Measurements from ENCODE around the gene SBNO1. TPM values are rescaled to one million over a fixed set of nuclear protein-coding genes. Genes with fewer than 3 reads are reported as not detected.
"Not testable (repeated sequence)": the region's sequence is repeated elsewhere in the genome, so short reads cannot be mapped to it uniquely, and the experiment has no call there.

Gene SBNO1
- total RNA-seq, 1 donor from 2014 or later = 11.5 TPM

DNA sequence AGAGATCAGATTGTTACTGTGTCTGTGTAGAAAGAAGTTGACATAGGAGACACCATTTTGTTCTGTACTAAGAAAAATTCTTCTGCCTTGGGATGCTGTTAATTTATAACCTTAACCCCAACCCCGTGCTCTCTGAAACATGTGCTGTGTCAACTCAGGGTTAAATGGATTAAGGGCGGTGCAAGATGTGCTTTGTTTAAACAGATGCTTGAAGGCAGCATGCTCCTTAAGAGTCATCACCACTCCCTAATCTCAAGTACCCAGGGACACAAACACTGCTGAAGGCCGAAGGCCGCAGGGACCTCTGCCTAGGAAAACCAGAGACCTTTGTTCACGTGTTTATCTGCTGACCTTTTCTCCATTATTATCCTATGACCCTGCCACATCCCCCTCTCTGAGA, 7.8 kb upstream of the SBNO1 start:
- not testable (repeated sequence) for H3K27ac ChIP-seq (ENCODE audit: low read depth, low read length); H3K36me3 ChIP-seq (ENCODE audit: control insufficient read depth in 3 of 3, insufficient read depth in 3 of 3, low read length in 3 of 3); H3K9ac ChIP-seq (ENCODE audit: low read depth in 1 of 3, low read length in 3 of 3); H3K4me1 ChIP-seq (ENCODE audit: control insufficient read depth in 3 of 3, insufficient read depth in 3 of 3, low read length in 3 of 3); H3K9me3 ChIP-seq (ENCODE audit: control insufficient read depth in 3 of 3, low read length in 3 of 3); H3K4me3 ChIP-seq (ENCODE audit: low read length in 3 of 3); H3K27me3 ChIP-seq (ENCODE audit: control insufficient read depth in 3 of 3, insufficient read depth in 3 of 3, low read length in 3 of 3)

DNA sequence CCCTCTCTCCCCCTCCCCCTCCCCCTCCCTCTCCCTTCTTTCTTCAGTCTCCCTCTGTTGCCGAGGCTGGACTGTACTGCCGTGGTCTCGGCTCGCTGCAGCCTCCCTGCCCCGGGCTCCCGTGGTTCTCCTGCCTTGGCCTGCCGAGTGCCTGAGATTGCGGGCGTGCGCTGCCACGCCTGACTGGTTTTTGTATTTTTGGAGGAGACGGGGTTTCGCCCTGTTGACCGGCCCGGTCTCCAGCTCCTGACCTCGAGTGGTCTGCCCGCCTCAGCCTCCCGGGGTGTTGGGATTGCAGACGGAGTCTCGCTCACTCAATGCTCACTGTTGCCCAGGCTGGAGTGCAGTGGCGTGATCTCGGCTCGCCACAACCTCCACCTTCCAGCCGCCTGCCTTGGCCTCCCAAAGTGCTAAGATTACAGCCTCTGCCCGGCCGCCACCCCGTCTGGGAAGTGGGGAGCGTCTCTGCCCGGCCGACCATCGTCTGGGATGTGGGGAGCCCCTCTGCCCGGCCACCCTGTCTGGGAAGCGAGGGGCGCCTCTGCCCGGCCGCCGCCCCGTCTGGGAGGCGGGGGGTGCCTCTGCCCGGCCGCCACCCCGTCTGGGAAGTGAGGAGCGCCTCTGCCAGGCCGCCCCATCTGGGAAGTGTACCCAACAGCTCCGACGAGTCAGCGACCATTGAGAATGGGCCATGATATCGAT, 7.2 kb upstream of the SBNO1 start:
- not testable (repeated sequence) for H3K27ac ChIP-seq (ENCODE audit: low read depth, low read length); H3K9ac ChIP-seq (ENCODE audit: low read depth in 1 of 3, low read length in 3 of 3); H3K27me3 ChIP-seq (ENCODE audit: control insufficient read depth in 3 of 3, insufficient read depth in 3 of 3, low read length in 3 of 3); H3K9me3 ChIP-seq (ENCODE audit: control insufficient read depth in 3 of 3, low read length in 3 of 3); H3K4me3 ChIP-seq (ENCODE audit: low read length in 3 of 3); H3K36me3 ChIP-seq (ENCODE audit: control insufficient read depth in 3 of 3, insufficient read depth in 3 of 3, low read length in 3 of 3); H3K4me1 ChIP-seq (ENCODE audit: control insufficient read depth in 3 of 3, insufficient read depth in 3 of 3, low read length in 3 of 3)

DNA sequence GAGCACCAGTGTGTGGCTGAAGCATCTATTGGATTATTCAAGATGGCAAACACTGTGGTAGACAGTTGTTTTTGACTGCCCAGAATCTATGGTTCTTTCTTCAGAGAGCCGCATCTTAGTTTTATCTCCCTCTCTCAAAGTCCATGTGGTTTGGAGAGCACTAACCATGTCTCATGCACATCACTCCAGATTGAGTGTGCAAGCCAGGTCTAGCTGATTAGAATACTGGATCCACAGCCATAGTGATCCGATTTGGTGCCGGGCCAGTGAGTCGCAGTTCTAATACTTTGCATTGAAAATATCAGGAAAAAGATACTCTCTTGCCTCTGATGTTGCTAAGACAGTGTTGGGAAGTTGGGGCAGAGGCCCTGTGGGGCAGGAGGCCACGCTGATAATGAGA, 4.6 kb upstream of the SBNO1 start:
- peaks cover 0 to 2% (median 0%) of the 10 kb centered on the region in 3 donors for H3K36me3 ChIP-seq (ENCODE audit: control insufficient read depth in 3 of 3, insufficient read depth in 3 of 3, low read length in 3 of 3)
- no peak overlapping the region for H3K4me3 ChIP-seq (ENCODE audit: low read length in 3 of 3)
- H3K9me3 ChIP-seq (ENCODE audit: control insufficient read depth in 3 of 3, low read length in 3 of 3) = no peaks in the 10 kb centered on the region
- no peak overlapping the region for H3K27ac ChIP-seq (ENCODE audit: low read depth, low read length)
- peaks cover 3 to 5% (median 4%) of the 10 kb centered on the region in 3 donors for H3K4me1 ChIP-seq (ENCODE audit: control insufficient read depth in 3 of 3, insufficient read depth in 3 of 3, low read length in 3 of 3)
- no peak overlapping the region for H3K9ac ChIP-seq (ENCODE audit: low read depth in 1 of 3, low read length in 3 of 3)
- no peaks in the 10 kb centered on the region for H3K27me3 ChIP-seq (ENCODE audit: control insufficient read depth in 3 of 3, insufficient read depth in 3 of 3, low read length in 3 of 3)

DNA sequence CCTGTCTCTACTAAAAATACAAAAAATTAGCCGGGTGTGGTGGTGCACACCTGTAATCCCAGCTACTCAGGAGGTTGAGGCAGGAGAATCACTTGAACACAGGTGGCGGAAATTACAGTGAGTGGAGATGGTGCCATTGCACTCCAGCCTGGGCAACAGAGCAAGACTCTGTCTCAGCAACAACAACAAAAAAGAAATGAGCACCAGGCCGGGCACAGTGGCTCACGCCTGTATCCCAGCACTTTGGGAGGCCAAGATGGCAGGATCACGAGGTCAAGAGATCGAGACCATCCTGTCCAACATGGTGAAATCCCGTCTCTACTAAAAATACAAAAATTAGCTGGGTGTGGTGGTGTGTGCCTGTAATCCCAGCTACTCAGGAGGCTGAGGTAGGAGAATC, 3.8 kb upstream of the SBNO1 start:
- H3K36me3 ChIP-seq (ENCODE audit: control insufficient read depth in 3 of 3, insufficient read depth in 3 of 3, low read length in 3 of 3); H3K27me3 ChIP-seq (ENCODE audit: control insufficient read depth in 3 of 3, insufficient read depth in 3 of 3, low read length in 3 of 3); H3K4me3 ChIP-seq (ENCODE audit: low read length in 3 of 3); H3K9me3 ChIP-seq (ENCODE audit: control insufficient read depth in 3 of 3, low read length in 3 of 3); H3K27ac ChIP-seq (ENCODE audit: low read depth, low read length); H3K9ac ChIP-seq (ENCODE audit: low read depth in 1 of 3, low read length in 3 of 3): not testable (repeated sequence)
- peaks cover 10 to 11% (median 11%) of the 10 kb centered on the region in 3 donors for H3K4me1 ChIP-seq (ENCODE audit: control insufficient read depth in 3 of 3, insufficient read depth in 3 of 3, low read length in 3 of 3)

DNA sequence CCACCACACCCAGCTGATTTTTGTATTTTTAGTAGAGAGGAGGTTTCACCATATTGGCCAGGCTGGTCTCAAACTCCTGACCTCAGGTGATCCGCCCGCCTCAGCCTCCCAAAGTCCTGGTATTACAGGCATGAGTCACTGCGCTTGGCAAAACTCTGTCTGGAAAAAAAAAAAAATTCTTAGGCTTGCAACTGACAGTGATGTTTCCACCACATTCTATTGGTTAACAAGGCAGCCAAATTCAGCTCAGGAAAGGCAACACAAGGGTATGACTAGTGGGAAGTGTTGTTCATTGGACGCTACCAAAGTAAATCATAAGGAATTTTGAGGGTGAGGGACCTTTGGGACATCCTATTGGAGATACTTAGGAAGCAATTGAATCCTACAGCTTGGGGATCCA, 2.9 kb upstream of the SBNO1 start:
- H3K9me3 ChIP-seq (ENCODE audit: control insufficient read depth in 3 of 3, low read length in 3 of 3) = no peaks in the 10 kb centered on the region
- no peaks in the 10 kb centered on the region for H3K27me3 ChIP-seq (ENCODE audit: control insufficient read depth in 3 of 3, insufficient read depth in 3 of 3, low read length in 3 of 3)
- H3K9ac ChIP-seq (ENCODE audit: low read depth in 1 of 3, low read length in 3 of 3) = no peak overlapping the region
- H3K4me3 ChIP-seq (ENCODE audit: low read length in 3 of 3) = no peak overlapping the region
- peaks cover 0 to 2% (median 0%) of the 10 kb centered on the region in 3 donors for H3K36me3 ChIP-seq (ENCODE audit: control insufficient read depth in 3 of 3, insufficient read depth in 3 of 3, low read length in 3 of 3)
- H3K4me1 ChIP-seq (ENCODE audit: control insufficient read depth in 3 of 3, insufficient read depth in 3 of 3, low read length in 3 of 3) = peaks cover 14 to 19% (median 18%) of the 10 kb centered on the region in 3 donors
- no peak overlapping the region for H3K27ac ChIP-seq (ENCODE audit: low read depth, low read length)

DNA sequence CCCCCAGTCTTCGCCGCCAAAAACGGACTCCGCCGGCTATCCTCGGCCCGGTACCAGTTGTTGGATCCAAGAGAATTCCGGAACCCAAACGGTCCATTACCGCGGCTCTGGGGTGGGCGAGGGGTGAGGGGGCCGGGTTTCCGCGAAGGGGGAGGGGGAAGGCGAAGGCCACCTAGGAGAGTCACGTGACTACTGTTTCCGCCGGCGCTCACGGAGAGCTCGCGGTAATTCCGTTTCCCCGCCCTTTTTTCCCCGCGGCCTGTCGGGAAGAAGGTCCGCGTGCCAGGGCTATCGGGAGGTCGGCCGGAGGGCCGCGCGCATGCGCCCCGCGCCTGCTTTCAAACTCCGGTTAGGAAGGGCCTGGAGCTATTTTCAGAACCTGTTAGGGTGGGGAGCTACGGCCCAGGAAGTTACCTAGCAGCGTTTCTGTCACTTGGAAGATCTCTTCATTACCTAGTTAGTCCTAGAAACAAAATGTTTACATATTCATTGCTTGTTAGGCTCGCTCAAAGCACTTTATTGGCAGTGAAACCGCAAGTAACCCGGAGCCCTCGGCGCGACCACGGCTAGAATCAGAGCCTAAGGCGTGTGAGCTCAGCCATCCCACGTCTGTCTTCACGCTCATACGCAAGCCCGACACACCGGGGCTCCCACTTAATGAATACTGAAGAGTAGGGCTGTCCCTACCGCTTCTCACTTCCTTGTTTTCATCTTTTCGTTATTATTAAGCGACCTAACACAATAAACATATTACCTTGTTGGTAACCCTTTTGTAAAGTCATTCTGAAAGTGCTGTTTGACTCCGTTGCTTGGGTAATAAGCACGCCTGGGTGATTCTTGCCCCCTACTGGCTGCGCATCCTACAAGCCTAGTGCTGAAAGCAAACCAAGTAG, 624 bp upstream of the SBNO1 start:
- Histone ChIP-seq H3K36me3 (ENCODE audit: control insufficient read depth in 3 of 3, insufficient read depth in 3 of 3, low read length in 3 of 3) (peaks cover 0 to 2% (median 0%) of the 10 kb centered on the region in 3 donors), H3K27me3 (ENCODE audit: control insufficient read depth in 3 of 3, insufficient read depth in 3 of 3, low read length in 3 of 3) (no peaks in the 10 kb centered on the region), H3K9ac (ENCODE audit: low read depth in 1 of 3, low read length in 3 of 3) (peak overlapping the region; percentile 88 to 91 (median 89)), H3K27ac (ENCODE audit: low read depth, low read length) (peak overlapping the region; percentile 98), H3K4me1 (ENCODE audit: control insufficient read depth in 3 of 3, insufficient read depth in 3 of 3, low read length in 3 of 3) (peaks cover 14 to 19% (median 18%) of the 10 kb centered on the region in 3 donors), H3K4me3 (ENCODE audit: low read length in 3 of 3) (peak overlapping the region; percentile 83 to 94 (median 93)), H3K9me3 (ENCODE audit: control insufficient read depth in 3 of 3, low read length in 3 of 3) (no peaks in the 10 kb centered on the region)

DNA sequence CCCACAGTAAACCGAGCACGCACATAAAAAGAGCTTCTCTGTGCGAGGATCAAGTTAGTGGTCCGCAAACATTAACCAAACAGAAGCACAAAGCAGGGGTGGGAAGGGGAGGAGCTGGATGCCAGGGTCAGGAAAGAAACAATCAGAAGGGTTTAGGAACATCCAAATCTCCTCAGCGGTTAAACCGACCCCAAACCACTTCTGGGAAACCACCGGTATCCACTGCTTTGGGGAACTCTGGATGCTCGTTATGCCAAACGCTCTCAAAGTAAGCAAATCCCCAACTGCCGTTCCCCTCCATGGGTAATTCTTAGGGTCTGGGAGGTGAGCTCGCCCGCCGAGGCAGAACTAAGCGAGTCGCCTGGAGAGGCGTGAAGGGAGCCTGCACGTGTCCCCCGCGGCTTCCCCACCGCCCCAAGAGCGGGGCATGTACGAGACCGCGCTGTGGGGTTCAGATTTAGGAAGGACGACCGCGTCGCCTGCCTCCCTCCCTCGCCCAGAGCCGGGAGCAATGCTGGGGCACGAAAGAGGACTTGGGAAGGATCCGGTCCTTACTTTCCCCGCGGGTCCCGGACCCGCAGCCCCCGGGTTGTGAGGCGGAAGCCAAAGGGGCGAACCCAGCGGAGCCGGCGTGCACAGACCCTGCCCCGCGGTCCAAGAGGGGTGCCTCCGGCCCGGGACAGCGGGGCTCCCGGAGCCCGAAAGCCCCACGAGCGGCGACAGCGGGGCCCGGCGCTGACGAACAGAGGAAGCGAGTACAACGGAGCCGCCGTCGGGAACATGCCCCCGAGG, 711 bp downstream of the SBNO1 start:
- peaks cover 0 to 3% (median 2%) of the 10 kb centered on the region in 3 donors for H3K36me3 ChIP-seq (ENCODE audit: control insufficient read depth in 3 of 3, insufficient read depth in 3 of 3, low read length in 3 of 3)
- peak overlapping the region; percentile 92 to 94 (median 93) for H3K9ac ChIP-seq (ENCODE audit: low read depth in 1 of 3, low read length in 3 of 3)
- H3K27ac ChIP-seq (ENCODE audit: low read depth, low read length) = peak overlapping the region; percentile 98
- H3K4me3 ChIP-seq (ENCODE audit: low read length in 3 of 3) = peak overlapping the region; percentile 82 to 88 (median 83)
- no peaks in the 10 kb centered on the region for H3K9me3 ChIP-seq (ENCODE audit: control insufficient read depth in 3 of 3, low read length in 3 of 3)
- peaks cover 14 to 19% (median 18%) of the 10 kb centered on the region in 3 donors for H3K4me1 ChIP-seq (ENCODE audit: control insufficient read depth in 3 of 3, insufficient read depth in 3 of 3, low read length in 3 of 3)
- H3K27me3 ChIP-seq (ENCODE audit: control insufficient read depth in 3 of 3, insufficient read depth in 3 of 3, low read length in 3 of 3) = no peaks in the 10 kb centered on the region

DNA sequence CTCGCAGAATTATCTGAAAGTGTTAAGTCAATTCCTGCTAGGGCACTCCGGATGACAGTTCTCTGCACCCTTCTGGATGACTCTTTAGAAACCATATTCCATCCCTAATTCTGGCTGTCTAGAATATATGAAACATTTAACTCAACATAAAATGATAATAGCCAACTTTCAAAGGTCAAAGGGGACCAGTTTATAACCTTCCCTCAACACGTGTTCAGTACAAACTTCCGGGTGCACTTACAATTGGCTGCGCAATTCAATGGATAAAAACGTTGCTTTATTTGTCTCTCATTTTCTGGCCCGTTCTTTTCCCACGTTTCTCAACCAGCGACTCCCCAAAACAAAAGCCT, 1.3 kb downstream of the SBNO1 start:
- peaks cover 14 to 19% (median 18%) of the 10 kb centered on the region in 3 donors for H3K4me1 ChIP-seq (ENCODE audit: control insufficient read depth in 3 of 3, insufficient read depth in 3 of 3, low read length in 3 of 3)

DNA sequence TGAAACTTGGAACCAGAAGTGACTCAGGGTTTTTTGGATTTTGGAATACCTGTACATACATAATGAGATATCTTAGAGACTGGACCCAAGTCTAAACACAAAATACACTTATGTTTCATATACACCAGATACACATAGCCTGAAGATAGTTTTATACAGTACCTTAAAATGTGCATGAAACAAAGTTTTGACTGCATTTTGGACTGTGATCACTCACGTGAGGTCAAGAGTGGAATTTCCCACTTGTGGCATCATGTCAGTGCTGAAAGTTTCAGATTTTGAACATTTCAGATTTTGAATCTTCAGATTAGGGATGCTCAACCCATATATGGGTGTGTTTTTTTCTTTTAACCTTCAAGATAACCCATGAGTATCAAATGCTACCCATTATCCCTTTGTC, 6.6 kb downstream of the SBNO1 start:
- H3K4me1 ChIP-seq (ENCODE audit: control insufficient read depth in 3 of 3, insufficient read depth in 3 of 3, low read length in 3 of 3) = peaks cover 3 to 4% (median 3%) of the 10 kb centered on the region in 3 donors
- no peak overlapping the region for H3K27ac ChIP-seq (ENCODE audit: low read depth, low read length)
- peaks cover 0 to 3% (median 0%) of the 10 kb centered on the region in 3 donors for H3K36me3 ChIP-seq (ENCODE audit: control insufficient read depth in 3 of 3, insufficient read depth in 3 of 3, low read length in 3 of 3)
- no peaks in the 10 kb centered on the region for H3K9me3 ChIP-seq (ENCODE audit: control insufficient read depth in 3 of 3, low read length in 3 of 3)
- H3K4me3 ChIP-seq (ENCODE audit: low read length in 3 of 3) = no peak overlapping the region
- H3K27me3 ChIP-seq (ENCODE audit: control insufficient read depth in 3 of 3, insufficient read depth in 3 of 3, low read length in 3 of 3) = no peaks in the 10 kb centered on the region
- no peak overlapping the region for H3K9ac ChIP-seq (ENCODE audit: low read depth in 1 of 3, low read length in 3 of 3)

More for the DNA sequence above, 1.3 kb downstream of the SBNO1 start:
- Histone ChIP-seq H3K4me3 (ENCODE audit: low read length in 3 of 3) (peak overlapping the region; percentile 82 to 88 (median 83)), H3K9ac (ENCODE audit: low read depth in 1 of 3, low read length in 3 of 3) (peak overlapping the region; percentile 92 to 94 (median 93)), H3K27ac (ENCODE audit: low read depth, low read length) (peak overlapping the region; percentile 98), H3K9me3 (ENCODE audit: control insufficient read depth in 3 of 3, low read length in 3 of 3) (no peaks in the 10 kb centered on the region), H3K27me3 (ENCODE audit: control insufficient read depth in 3 of 3, insufficient read depth in 3 of 3, low read length in 3 of 3) (no peaks in the 10 kb centered on the region), H3K36me3 (ENCODE audit: control insufficient read depth in 3 of 3, insufficient read depth in 3 of 3, low read length in 3 of 3) (peaks cover 0 to 3% (median 2%) of the 10 kb centered on the region in 3 donors)

All from skeletal muscle tissue (tissue), 4 donors.